Mesendoderm (in vitro differentiated cells): ENCODE data around the gene RUVBL1.
A peak's percentile ranks its signal among the peaks of the same experiment; 100 is the strongest.

Source experiments
- DNase-seq: peaks from one replicate; pipeline ENCODE4 v3.0.0; 2013
- H2AK5ac ChIP-seq: 2 replicates; pipeline ENCODE4 v1.6.1; 2013; ENCODE audit warnings: low read length, inconsistent platforms
- H2BK120ac ChIP-seq: 2 replicates; pipeline ENCODE4 v1.6.1; 2013; ENCODE audit warnings: low read depth, mild to moderate bottlenecking, low read length, moderate library complexity, mixed read lengths
- H2BK15ac ChIP-seq: replicated peaks from 2 replicates; pipeline ENCODE4 v1.6.1; 2013; ENCODE audit warnings: low read depth, mild to moderate bottlenecking, moderate library complexity
- H2BK5ac ChIP-seq: 2 replicates; pipeline ENCODE4 v1.6.1; 2013; ENCODE audit warnings: low read length, inconsistent platforms
- H3K18ac ChIP-seq: 2 replicates; pipeline ENCODE4 v1.6.1; 2013; ENCODE audit warnings: mild to moderate bottlenecking, low read length, mixed read lengths
- H3K23ac ChIP-seq: one replicate; pipeline ENCODE4 v1.6.1; 2013; ENCODE audit warnings: low read length
- H3K27ac ChIP-seq: 2 replicates; pipeline ENCODE4 v1.5.1; 2013; ENCODE audit warnings: low read depth, mild to moderate bottlenecking, inconsistent platforms, low read length, moderate library complexity
- H3K27me3 ChIP-seq: 2 replicates; pipeline ENCODE4 v1.6.1; 2013; ENCODE audit warnings: low read length, control low read depth, mild to moderate bottlenecking, inconsistent platforms; ENCODE audit not compliant: insufficient read depth, poor library complexity
- H3K36me3 ChIP-seq: 2 replicates; pipeline ENCODE4 v1.6.1; 2013; ENCODE audit warnings: low read length, inconsistent platforms; ENCODE audit not compliant: control insufficient read depth, insufficient read depth
- H3K4ac ChIP-seq: one replicate; pipeline ENCODE4 v1.6.1; 2013; ENCODE audit warnings: low read depth, mild to moderate bottlenecking, low read length, moderate library complexity
- H3K4me1 ChIP-seq: 2 replicates; pipeline ENCODE4 v1.6.1; 2013; ENCODE audit warnings: low read depth, low read length, inconsistent platforms; ENCODE audit not compliant: control insufficient read depth
- H3K4me2 ChIP-seq: 2 replicates; pipeline ENCODE4 v1.6.1; 2013; ENCODE audit warnings: low read length
- H3K4me3 ChIP-seq: 2 replicates; pipeline ENCODE4 v1.5.1; 2013; ENCODE audit warnings: mild to moderate bottlenecking, low read length
- H3K56ac ChIP-seq: one replicate; pipeline ENCODE4 v1.6.1; 2013; ENCODE audit warnings: low read length
- H3K79me1 ChIP-seq: 2 replicates; pipeline ENCODE4 v1.6.1; 2013; ENCODE audit warnings: low read length, inconsistent platforms
- H3K79me2 ChIP-seq: 2 replicates; pipeline ENCODE4 v1.6.1; 2013; ENCODE audit warnings: mild to moderate bottlenecking, low read length; ENCODE audit not compliant: control insufficient read depth, insufficient read depth
- H3K9ac ChIP-seq: 2 replicates; pipeline ENCODE4 v1.6.1; 2013; ENCODE audit warnings: low read length, inconsistent platforms
- H4K5ac ChIP-seq: one replicate; pipeline ENCODE4 v1.6.1; 2013; ENCODE audit warnings: low read length
- H4K8ac ChIP-seq: one replicate; pipeline ENCODE4 v1.6.1; 2013; ENCODE audit warnings: low read depth, mild to moderate bottlenecking, control low read depth, low read length, moderate library complexity
- WGBS: extraction: QIAGEN DNeasy Blood & Tissue Kit; methylation state at CpG from one replicate; pipeline ENCODE4 v1.1.7; 2013; ENCODE audit warnings: low lambda C conversion rate, missing lambda C conversion rate; ENCODE audit not compliant: insufficient coverage; ENCODE audit errors: extremely low coverage; 5-methylcytosine and 5-hydroxymethylcytosine counted together

RUVBL1 gene

DNA sequence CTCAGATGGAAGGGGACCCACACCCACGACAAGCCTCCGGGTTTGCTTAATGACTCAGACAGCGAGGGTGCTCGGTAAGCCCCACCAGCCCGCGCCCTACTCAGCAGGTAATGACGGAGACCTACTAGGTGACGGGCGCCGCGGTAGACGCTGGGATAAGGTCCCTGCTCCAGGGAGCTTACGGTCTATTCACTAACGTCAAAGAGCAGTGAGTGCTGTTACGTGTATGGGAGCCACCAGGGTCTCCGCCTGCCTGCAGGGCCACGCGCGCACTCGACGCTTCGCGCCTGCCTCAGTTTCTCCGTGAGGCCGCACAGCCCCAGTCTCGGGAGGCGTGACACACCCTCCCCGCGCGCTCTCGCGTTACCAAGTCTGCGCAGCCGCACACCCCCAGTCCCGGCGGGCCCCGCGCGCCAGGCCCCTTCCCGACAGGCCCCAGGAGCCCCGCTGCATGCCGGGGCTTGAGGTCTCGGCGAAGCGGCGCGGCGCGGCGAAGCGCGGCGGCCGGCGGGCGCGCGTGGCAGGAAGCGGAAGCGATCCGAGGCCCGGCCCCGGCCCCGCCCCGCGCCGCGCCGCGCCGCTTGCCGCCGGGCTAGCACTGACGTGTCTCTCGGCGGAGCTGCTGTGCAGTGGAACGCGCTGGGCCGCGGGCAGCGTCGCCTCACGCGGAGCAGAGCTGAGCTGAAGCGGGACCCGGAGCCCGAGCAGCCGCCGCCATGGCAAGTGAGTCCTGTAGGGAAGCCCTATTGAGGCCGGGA, 71.6 kb downstream of the RUVBL1 start, which contains the start of gene SEC61A1:
SEC61A1 (plus strand) TSS at position 601 of the 758 bp plus-strand sequence; CDS start at position 717, 116 bp downstream.
- peak within 1 kb of the TSS; percentile 56 for H3K23ac ChIP-seq
- H3K56ac ChIP-seq = peak within 1 kb of the TSS; percentile 95
- H3K4me2 ChIP-seq = peak within 1 kb of the TSS; percentile 90
- H4K8ac ChIP-seq = peak within 1 kb of the TSS; percentile 94
- peak within 1 kb of the TSS; percentile 84 for H3K18ac ChIP-seq
- peak; percentile 96 for DNase-seq
- H3K79me1 ChIP-seq = peaks cover 11% of the 10 kb centered on the region
- H3K27me3 ChIP-seq = no peaks in the 10 kb centered on the region
- peaks cover 2% of the 10 kb centered on the region for H3K36me3 ChIP-seq
- peak within 1 kb of the TSS; percentile 68 for H3K27ac ChIP-seq
- peak within 1 kb of the TSS; percentile 90 for H3K4ac ChIP-seq
- peak within 1 kb of the TSS; percentile 40 for H2BK5ac ChIP-seq
- WGBS = no CpG with 5 or more reads among the region's 90 CpGs
- H4K5ac ChIP-seq = peak within 1 kb of the TSS; percentile 15
- H2AK5ac ChIP-seq = no peak within 1 kb of the TSS
- peak within 1 kb of the TSS; percentile 77 for H3K4me3 ChIP-seq
- no peak within 1 kb of the TSS for H2BK15ac ChIP-seq
- peaks cover 10% of the 10 kb centered on the region for H3K4me1 ChIP-seq
- H3K9ac ChIP-seq = peak within 1 kb of the TSS; percentile 97
- H2BK120ac ChIP-seq = no peak within 1 kb of the TSS
- peaks cover 32% of the 10 kb centered on the region for H3K79me2 ChIP-seq

DNA sequence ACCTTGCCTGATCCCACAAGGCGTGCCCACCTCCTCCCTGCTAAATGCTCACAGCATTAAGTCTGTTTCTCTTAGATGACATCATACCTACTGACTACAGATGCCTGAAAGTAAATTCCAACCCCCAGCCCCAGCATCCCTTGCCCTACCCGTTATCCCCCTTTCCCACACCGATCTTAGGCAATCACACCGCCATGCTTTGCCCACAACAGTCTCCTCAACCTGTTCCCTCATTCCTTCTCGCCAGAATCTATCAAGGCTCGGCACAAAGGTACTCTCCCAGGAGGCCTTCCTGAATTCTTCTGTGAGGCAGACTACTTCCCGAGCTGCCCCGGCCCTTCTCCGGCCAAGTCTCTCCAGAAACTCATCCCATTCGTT, 72.2 kb downstream of the RUVBL1 start:
- no peak overlapping the region for H2BK120ac ChIP-seq
- no peaks in the 10 kb centered on the region for H3K27me3 ChIP-seq
- no peak overlapping the region for H3K4ac ChIP-seq
- WGBS = no CpG with 5 or more reads among the region's 10 CpGs
- no peak overlapping the region for H4K8ac ChIP-seq
- H3K23ac ChIP-seq = peak overlapping the region; percentile 56
- no peak overlapping the region for H4K5ac ChIP-seq
- no peak overlapping the region for H2BK5ac ChIP-seq
- H3K79me2 ChIP-seq = peaks cover 32% of the 10 kb centered on the region
- peak; percentile 71 for DNase-seq
- H3K18ac ChIP-seq = no peak overlapping the region
- peak overlapping the region; percentile 97 for H3K9ac ChIP-seq
- H3K4me1 ChIP-seq = peaks cover 10% of the 10 kb centered on the region
- peaks cover under 1% of the 10 kb centered on the region for H3K36me3 ChIP-seq
- peaks cover 10% of the 10 kb centered on the region for H3K79me1 ChIP-seq
- H3K56ac ChIP-seq = peak overlapping the region; percentile 90
- peak overlapping the region; percentile 90 for H3K4me2 ChIP-seq
- H3K27ac ChIP-seq = no peak overlapping the region
- no peak overlapping the region for H2AK5ac ChIP-seq
- peak overlapping the region; percentile 59 for H3K4me3 ChIP-seq
- no peak overlapping the region for H2BK15ac ChIP-seq

DNA sequence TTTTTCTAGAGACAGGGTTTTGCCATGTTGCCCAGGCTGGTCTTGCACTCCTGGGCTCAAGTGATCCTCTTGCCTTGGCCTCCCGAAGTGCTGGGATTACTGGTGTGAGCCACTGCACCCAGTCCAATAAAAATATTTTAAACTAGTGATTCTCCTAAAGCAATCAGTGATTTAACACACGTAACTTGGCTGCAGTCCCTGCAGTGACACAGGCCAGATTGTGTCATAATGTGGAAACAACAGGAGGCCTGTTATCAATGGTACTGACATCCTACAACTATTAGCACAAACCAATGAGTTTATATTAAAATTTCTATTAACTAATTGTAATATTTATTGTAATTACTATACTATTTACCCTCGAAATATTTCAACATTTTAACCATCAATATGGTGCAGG, 73.0 kb downstream of the RUVBL1 start:
- Histone ChIP-seq H3K23ac (no peak overlapping the region), H3K4ac (no peak overlapping the region), H2AK5ac (no peak overlapping the region), H3K27me3 (no peaks in the 10 kb centered on the region), H3K56ac (no peak overlapping the region), H3K4me1 (peaks cover 10% of the 10 kb centered on the region), H3K9ac (no peak overlapping the region), H4K5ac (no peak overlapping the region), H3K18ac (no peak overlapping the region), H3K4me3 (no peak overlapping the region), H2BK120ac (no peak overlapping the region), H3K27ac (no peak overlapping the region), H2BK5ac (no peak overlapping the region), H3K79me2 (peaks cover 32% of the 10 kb centered on the region), H3K4me2 (no peak overlapping the region), H3K36me3 (no peaks in the 10 kb centered on the region), H2BK15ac (no peak overlapping the region), H4K8ac (no peak overlapping the region), H3K79me1 (peaks cover 10% of the 10 kb centered on the region)
- no CpG with 5 or more reads among the region's 3 CpGs for whole genome bisulfite sequencing
- no peak for DNase-seq

DNA sequence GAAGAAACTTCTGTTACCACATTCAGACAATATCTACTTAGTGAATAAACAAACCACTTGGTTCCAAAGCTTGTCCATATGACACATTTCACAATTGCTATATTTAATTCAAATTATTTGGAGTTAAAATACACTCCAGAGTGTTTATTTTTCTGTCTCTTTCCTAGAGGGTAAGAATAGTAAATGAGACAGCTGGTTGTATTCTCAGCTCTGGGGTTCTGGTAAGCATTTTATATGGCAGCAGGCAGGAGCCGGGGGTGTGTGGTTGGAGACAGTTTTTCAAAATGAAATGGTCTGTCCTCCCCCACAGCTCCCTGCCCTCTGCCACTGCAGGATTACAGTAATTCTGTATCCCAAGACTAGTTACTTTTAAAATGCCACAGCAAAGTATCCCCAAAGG, 82.3 kb downstream of the RUVBL1 start:
- no peak overlapping the region for H3K9ac ChIP-seq
- H4K8ac ChIP-seq = no peak overlapping the region
- no peaks in the 10 kb centered on the region for H3K36me3 ChIP-seq
- no peak overlapping the region for H3K4ac ChIP-seq
- no peak overlapping the region for H3K4me3 ChIP-seq
- H3K4me2 ChIP-seq = no peak overlapping the region
- H3K79me1 ChIP-seq = no peaks in the 10 kb centered on the region
- H3K4me1 ChIP-seq = no peaks in the 10 kb centered on the region
- no peak overlapping the region for H2BK5ac ChIP-seq
- H3K79me2 ChIP-seq = no peaks in the 10 kb centered on the region
- no peak overlapping the region for H3K18ac ChIP-seq
- no peaks in the 10 kb centered on the region for H3K27me3 ChIP-seq
- no peak overlapping the region for H3K56ac ChIP-seq
- H3K27ac ChIP-seq = no peak overlapping the region
- no peak overlapping the region for H2BK120ac ChIP-seq
- WGBS = no CpG with 5 or more reads among the region's 1 CpG
- H3K23ac ChIP-seq = no peak overlapping the region
- H4K5ac ChIP-seq = no peak overlapping the region
- no peak overlapping the region for H2AK5ac ChIP-seq
- no peak for DNase-seq
- H2BK15ac ChIP-seq = no peak overlapping the region

DNA sequence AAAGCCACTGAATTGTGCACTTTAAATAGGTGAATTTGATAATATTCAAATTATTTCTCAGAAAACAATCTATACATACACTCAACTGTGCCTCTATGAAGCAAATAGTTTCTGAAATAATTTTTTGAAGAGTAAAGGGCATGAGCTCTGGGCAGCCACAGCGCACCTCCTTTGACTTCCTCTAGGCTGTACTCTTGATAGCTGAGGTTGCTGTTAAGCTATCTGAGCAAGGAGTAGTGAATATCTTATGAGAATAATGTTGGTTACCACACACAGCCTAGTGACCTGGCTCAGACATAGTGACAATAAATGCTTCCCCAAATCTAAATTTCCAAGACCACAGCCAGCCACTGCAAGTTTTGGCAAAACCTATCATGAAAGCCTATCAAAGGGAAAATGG, 83.0 kb downstream of the RUVBL1 start:
- Histone ChIP-seq H3K4me1 (no peaks in the 10 kb centered on the region), H3K9ac (no peak overlapping the region), H3K27ac (no peak overlapping the region), H4K5ac (no peak overlapping the region), H3K79me1 (no peaks in the 10 kb centered on the region), H3K18ac (no peak overlapping the region), H3K4me3 (no peak overlapping the region), H4K8ac (no peak overlapping the region), H3K4me2 (no peak overlapping the region), H3K4ac (no peak overlapping the region), H3K23ac (no peak overlapping the region), H2BK5ac (no peak overlapping the region), H2BK15ac (no peak overlapping the region), H2AK5ac (no peak overlapping the region), H3K79me2 (no peaks in the 10 kb centered on the region), H2BK120ac (no peak overlapping the region), H3K36me3 (no peaks in the 10 kb centered on the region), H3K27me3 (no peaks in the 10 kb centered on the region), H3K56ac (no peak overlapping the region)
- no peak for DNase-seq
- WGBS = no CpG with 5 or more reads among the region's 1 CpG

DNA sequence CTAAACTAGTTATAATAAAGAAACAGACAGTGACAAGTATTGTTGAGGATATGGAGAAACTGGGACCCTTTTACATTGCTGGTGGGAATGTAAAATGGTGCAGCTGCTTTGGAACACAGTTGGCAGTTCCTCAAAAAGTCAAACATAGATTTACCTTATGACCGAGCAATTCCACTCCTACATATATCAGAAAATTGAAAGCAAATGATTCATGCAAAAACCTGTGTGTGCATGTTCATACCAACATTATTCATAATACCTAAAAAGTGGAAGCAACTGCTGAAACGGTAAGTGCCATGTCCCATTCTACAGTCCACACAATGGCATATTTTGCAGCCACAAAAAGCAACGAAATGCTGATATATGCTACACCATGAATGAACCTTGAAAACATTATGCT, 83.6 kb downstream of the RUVBL1 start:
- no CpG with 5 or more reads among the region's 3 CpGs for WGBS
- H3K4ac ChIP-seq = no peak overlapping the region
- no peak overlapping the region for H3K18ac ChIP-seq
- H3K4me3 ChIP-seq = no peak overlapping the region
- no peak overlapping the region for H3K56ac ChIP-seq
- H3K79me2 ChIP-seq = no peaks in the 10 kb centered on the region
- H3K36me3 ChIP-seq = no peaks in the 10 kb centered on the region
- no peaks in the 10 kb centered on the region for H3K79me1 ChIP-seq
- H2BK5ac ChIP-seq = no peak overlapping the region
- no peak overlapping the region for H3K9ac ChIP-seq
- no peak overlapping the region for H2BK15ac ChIP-seq
- no peak overlapping the region for H3K23ac ChIP-seq
- no peaks in the 10 kb centered on the region for H3K27me3 ChIP-seq
- no peak overlapping the region for H3K4me2 ChIP-seq
- no peak overlapping the region for H4K8ac ChIP-seq
- H3K27ac ChIP-seq = no peak overlapping the region
- H3K4me1 ChIP-seq = no peaks in the 10 kb centered on the region
- no peak overlapping the region for H4K5ac ChIP-seq
- H2AK5ac ChIP-seq = no peak overlapping the region
- H2BK120ac ChIP-seq = no peak overlapping the region
- no peak for DNase-seq
